Endothelial cell of umbilical vein (primary cell): ENCODE data around the gene LRP1B. TPM values are rescaled to one million over a fixed set of nuclear protein-coding genes. Genes with fewer than 3 reads are reported as not detected.

ENCODE experiments used
- BruUV-seq: library from RNA; stranded (reverse); fragments of 400-500 nt; replicated peaks from 2 replicates; lab custom pipeline; 2021; lab: Mats Ljungman, UMichigan
- CTCF ChIA-PET: fragments of 300-600, 350-600 bp; sonication (Branson Sonifier 250); formaldehyde crosslinking; loops from one replicate; lab custom pipeline; 2021; ENCODE audit warnings: antibody characterized with exemption, inconsistent platforms; lab: Charles Lee
- POLR2A ChIA-PET: fragments of 300-600, 350-600 bp; sonication (Branson Sonifier 250); formaldehyde crosslinking; loops from one replicate; lab custom pipeline; 2021; ENCODE audit warnings: antibody characterized with exemption, inconsistent platforms; lab: Charles Lee
- DNase-seq: peaks from one replicate; pipeline ENCODE4 v3.0.0-alpha.2; 2011; ENCODE audit warnings: low read depth, low spot score
- FAIRE-seq: peaks from 2 replicates; lab custom pipeline; 2011; peaks lifted over from hg19 to GRCh38; lab: Jason Lieb, UNC
- H2AFZ ChIP-seq: 2 replicates; pipeline ENCODE4 v1.6.0; 2012; ENCODE audit warnings: low read depth, low read length, control low read depth, inconsistent platforms
- H3K27ac ChIP-seq: 2 replicates; pipeline ENCODE4 v1.5.1; 2011; ENCODE audit warnings: low read depth, mild to moderate bottlenecking, control low read depth, low read length, moderate library complexity; ENCODE audit not compliant: insufficient read depth
- H3K27me3 ChIP-seq, 2 experiments: 2 replicates each; pipeline versions ENCODE4 v1.6.0 to v1.6.1; 2011; ENCODE audit warnings: low read length in 2 of 2, mixed read lengths in 1 of 2; ENCODE audit not compliant: control insufficient read depth in 2 of 2, insufficient read depth in 2 of 2
- H3K36me3 ChIP-seq, 2 experiments: 2 replicates in 1 of 2; 3 replicates in 1 of 2; pipeline ENCODE4 v1.5.1; 2011; ENCODE audit warnings: low read length in 2 of 2, mild to moderate bottlenecking in 1 of 2, moderate library complexity in 1 of 2; ENCODE audit not compliant: control insufficient read depth in 2 of 2, insufficient read depth in 2 of 2; ENCODE audit errors: extremely low read depth in 1 of 2
- H3K4me1 ChIP-seq: 3 replicates; pipeline ENCODE4 v1.5.1; 2011; ENCODE audit warnings: mild to moderate bottlenecking, low read length; ENCODE audit not compliant: control insufficient read depth, insufficient read depth; ENCODE audit errors: extremely low read depth
- H3K4me2 ChIP-seq: 2 replicates; pipeline ENCODE4 v1.6.1; 2011; ENCODE audit warnings: low read length, control low read depth, mixed read lengths; ENCODE audit not compliant: insufficient read depth
- H3K4me3 ChIP-seq, 3 experiments: fragments of 200-600 bp in 1 of 3; sonication (generic), shearing (Covaris generic) in 1 of 3; replicated peaks in 1 of 3; 2 replicates each; pipeline ENCODE4 v1.5.1; 2011 to 2016; ENCODE audit warnings: control low read depth in 3 of 3, low read length in 3 of 3, mild to moderate bottlenecking in 2 of 3, inconsistent platforms in 1 of 3, low read depth in 1 of 3, moderate library complexity in 1 of 3; ENCODE audit not compliant: insufficient read depth in 1 of 3
- H3K79me2 ChIP-seq: 2 replicates; pipeline ENCODE4 v1.6.0; 2012; ENCODE audit warnings: low read length, inconsistent platforms; ENCODE audit not compliant: control insufficient read depth, insufficient read depth
- H3K9ac ChIP-seq: replicated peaks from 2 replicates; pipeline ENCODE3; 2011; ENCODE audit warnings: low read length, control low read depth; ENCODE audit not compliant: insufficient read depth; ENCODE audit errors: extremely low read depth
- H3K9me1 ChIP-seq: replicated peaks from 3 replicates; pipeline ENCODE4 v1.6.0; 2011; ENCODE audit warnings: mild to moderate bottlenecking, low read length; ENCODE audit not compliant: control insufficient read depth, insufficient read depth; ENCODE audit errors: extremely low read depth
- H3K9me3 ChIP-seq: replicated peaks from 2 replicates; pipeline ENCODE4 v1.5.1; 2012; ENCODE audit warnings: low read length, inconsistent platforms; ENCODE audit not compliant: control insufficient read depth, insufficient read depth
- H4K20me1 ChIP-seq: replicated peaks from 2 replicates; pipeline ENCODE3; 2011; ENCODE audit warnings: mild to moderate bottlenecking, low read length; ENCODE audit not compliant: control insufficient read depth, insufficient read depth; ENCODE audit errors: extremely low read depth
- CTCF ChIP-seq, 2 donors: IDR thresholded peaks; 1 replicate in 1 of 2; 2 replicates in 1 of 2; pipeline ENCODE4 v1.5.1; 2011; ENCODE audit warnings: low read length in 2 of 2, mild to moderate bottlenecking in 2 of 2, moderate library complexity in 2 of 2, control low read depth in 1 of 2, inconsistent platforms in 1 of 2, low read depth in 1 of 2; ENCODE audit not compliant: insufficient read depth in 1 of 2; ENCODE audit errors: extremely low read depth in 1 of 2
- EZH2 ChIP-seq: IDR thresholded peaks from 2 replicates; pipeline ENCODE4 v1.6.1; 2012; ENCODE audit warnings: borderline replicate concordance, low read depth, mild to moderate bottlenecking, moderate library complexity, low read length, inconsistent platforms; ENCODE audit not compliant: severe bottlenecking
- FOS ChIP-seq: IDR thresholded peaks from 2 replicates; pipeline ENCODE4 v1.6.1; 2011; ENCODE audit warnings: mild to moderate bottlenecking, low read length, moderate library complexity, borderline replicate concordance; ENCODE audit not compliant: insufficient read depth
- GATA2 ChIP-seq: IDR thresholded peaks from 2 replicates; pipeline ENCODE4 v1.7.0; 2011; ENCODE audit warnings: low read depth, mild to moderate bottlenecking, moderate library complexity, mixed read lengths, low read length; ENCODE audit not compliant: insufficient read length, insufficient read depth
- JUN ChIP-seq: IDR thresholded peaks from 2 replicates; pipeline ENCODE4 v1.6.1; 2011; ENCODE audit warnings: borderline replicate concordance, low read depth; ENCODE audit not compliant: insufficient read length, insufficient read depth
- MAX ChIP-seq: IDR thresholded peaks from 2 replicates; pipeline ENCODE4 v1.6.1; 2011; ENCODE audit not compliant: insufficient read depth, insufficient read length
- MYC ChIP-seq: IDR thresholded peaks from one replicate; pipeline ENCODE4 v1.6.1; 2011; ENCODE audit warnings: mild to moderate bottlenecking, low read depth, low read length
- POLR2A ChIP-seq: IDR thresholded peaks from 2 replicates; pipeline ENCODE4 v1.6.1; 2012; ENCODE audit warnings: low read depth, mild to moderate bottlenecking, control low read depth, low read length
- POLR2AphosphoS5 ChIP-seq: IDR thresholded peaks from 2 replicates; pipeline ENCODE4 v1.6.1; 2012; ENCODE audit warnings: low read depth, mild to moderate bottlenecking, control low read depth, low read length, moderate library complexity; ENCODE audit not compliant: insufficient read depth
- dilution Hi-C: fragments of 300-500 bp; cut with MboI; formaldehyde crosslinking; loops from one replicate; pipeline ENCODE4 v1.15.0; 2019; ENCODE audit warnings: low sequenced_read_pairs; ENCODE audit not compliant: extremely low pct_ligation_motif_present
- intact Hi-C: fragments of 100-400 bp; cut with micrococcal nuclease; formaldehyde crosslinking; loops from one replicate; pipeline ENCODE4 v1.10.0; 2022
- polyA plus RNA-seq, 4 experiments: library from polyadenylated mRNA; depleted of rRNA in 3 of 4; stranded (reverse) in 3 of 4; unstranded in 1 of 4; fragments of >200 nt; gene quantifications; 2 replicates each; pipeline versions ENCODE4 v1.2.1 to v1.2.3, GENCODE V29; 2011 to 2012; ENCODE audit warnings: missing spikeins in 1 of 4
- total RNA-seq: library from RNA; stranded (reverse); gene quantifications from 2 replicates; pipeline ENCODE4 v1.2.3, GENCODE V29; 2021

The LRP1B gene
- total and polyA plus RNA-seq, 2 donors (not counting 3 experiments of a cell fraction or from before 2014, with no cell fraction given): 0.03 to 0.07 TPM

DNA sequence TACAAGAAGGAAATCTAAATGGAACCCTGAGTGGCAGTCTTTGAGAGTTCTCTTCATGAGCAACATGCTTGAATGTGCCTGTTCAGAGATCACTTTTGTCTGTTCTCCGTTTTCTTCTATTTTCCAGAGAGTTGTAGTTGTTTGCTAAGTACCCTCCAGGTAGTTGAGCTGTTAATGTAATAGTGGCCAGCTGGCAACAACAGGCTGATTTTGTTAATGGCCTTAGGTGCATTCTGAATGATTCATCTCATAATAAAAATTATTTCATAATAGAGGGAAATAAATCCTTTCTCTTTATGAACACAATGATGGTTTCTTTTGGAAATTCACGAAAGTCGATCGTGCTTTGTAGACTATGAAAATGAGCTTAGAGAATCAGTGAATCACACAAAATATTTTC lies 136.8 kb downstream of the LRP1B start:
- H3K4me1 ChIP-seq: no peaks in the 10 kb centered on the region
- dilution Hi-C loops: no loop called here
- ChIA-PET POLR2A (no interaction called here), CTCF (no interaction called here)
- H3K27ac ChIP-seq: no peak overlapping the region
- no peaks in the 10 kb centered on the region for H3K27me3 ChIP-seq
- no peaks in the 10 kb centered on the region for H3K9me1 ChIP-seq
- TF ChIP-seq POLR2A (no peak), GATA2 (no peak), JUN (no peak), CTCF (IDR thresholded peaks at IDR 0.05; ENCODE audit: extremely low read depth in 1 of 2, insufficient read depth in 1 of 2, low read depth in 1 of 2, low read length in 2 of 2) (no peak), FOS (no peak), MAX (no peak), MYC (no peak), EZH2 (no peak), POLR2AphosphoS5 (no peak)
- no peaks in the 10 kb centered on the region for H3K79me2 ChIP-seq
- no peak for DNase-seq
- H3K36me3 ChIP-seq: no peaks in the 10 kb centered on the region
- H3K4me3 ChIP-seq: no peak overlapping the region
- no peaks in the 10 kb centered on the region for H4K20me1 ChIP-seq
- H2AFZ ChIP-seq: no peak overlapping the region
- intact Hi-C loops: no loop called here
- no TSS peak for BruUV-seq
- H3K9ac ChIP-seq: no peak overlapping the region
- no peaks in the 10 kb centered on the region for H3K9me3 ChIP-seq
- H3K4me2 ChIP-seq: no peak overlapping the region
- FAIRE-seq: no peak
